ENCODE results near the gene CPED1. TPM values are rescaled to one million over a fixed set of nuclear protein-coding genes. Genes with fewer than 3 reads are reported as not detected.

The CPED1 gene
- total RNA-seq, 1 experiment from 2014 or later, result 0.13 TPM

GRCh38 chr7:121271098-121271497 is 282.6 kb downstream of the CPED1 start:
- WGBS (ENCODE audit: extremely low coverage, insufficient read length, low lambda C conversion rate), result no CpG with 5 or more reads among the region's 2 CpGs
- H3K4me1 Mint-ChIP-seq, result no peaks in the 10 kb centered on the region
- no peaks in the 10 kb centered on the region; a peak in 1 of 5 replicates for H3K9me3 Mint-ChIP-seq
- Histone ChIP-seq H4K8ac (replicated peaks; ENCODE audit: insufficient read length, low read depth, low read length) (no peak overlapping the region), H4K91ac (ENCODE audit: insufficient read length, low read depth, low read length) (no peak overlapping the region), H2BK15ac (ENCODE audit: low read depth, low read length) (no peak overlapping the region), H3K4ac (ENCODE audit: low read depth, low read length) (no peak overlapping the region), H2BK20ac (ENCODE audit: low read depth, low read length, poor library complexity, severe bottlenecking) (no peak overlapping the region), H3K9ac (ENCODE audit: extremely low read depth, insufficient read length, low read length) (no peak overlapping the region), H4K20me1 (ENCODE audit: control insufficient read depth, insufficient read depth, insufficient read length) (no peaks in the 10 kb centered on the region), H3K14ac (ENCODE audit: insufficient read depth, low read length) (no peak overlapping the region), H2AK5ac (ENCODE audit: insufficient read length, low read length) (no peak overlapping the region), H3K79me1 (ENCODE audit: insufficient read depth, low read depth, low read length, poor library complexity, severe bottlenecking) (no peaks in the 10 kb centered on the region), H2BK120ac (ENCODE audit: low read depth, low read length, poor library complexity, severe bottlenecking) (no peak overlapping the region), H3K79me2 (ENCODE audit: insufficient read depth, low read length) (no peaks in the 10 kb centered on the region), H3K56ac (ENCODE audit: insufficient read length, low read depth, low read length) (no peak overlapping the region), H4K5ac (ENCODE audit: insufficient read length, low read depth, low read length) (no peak overlapping the region), H3K18ac (ENCODE audit: insufficient read length, low read depth, low read length) (no peak overlapping the region), H2BK5ac (ENCODE audit: insufficient read length, low read length) (no peak overlapping the region), H3K4me2 (ENCODE audit: insufficient read depth, insufficient read length, low read length) (no peak overlapping the region), H3K27me3 (ENCODE audit: insufficient read depth, low read length) (no peaks in the 10 kb centered on the region), H3K23me2 (ENCODE audit: insufficient read length, low read depth, low read length, poor library complexity, severe bottlenecking) (no peaks in the 10 kb centered on the region), H3K9me3 (ENCODE audit: control insufficient read depth, low read depth, low read length) (no peaks in the 10 kb centered on the region), H3T11ph (ENCODE audit: low read length) (no peak overlapping the region), H3K4me1 (ENCODE audit: insufficient read depth, low read length) (no peaks in the 10 kb centered on the region), H2AFZ (ENCODE audit: low read length) (no peak overlapping the region), H3K27ac (ENCODE audit: insufficient read length, low read depth, low read length) (no peak overlapping the region), H2BK12ac (ENCODE audit: insufficient read length, low read depth, low read length) (no peak overlapping the region), H3K23ac (ENCODE audit: insufficient read length, low read depth, low read length) (no peak overlapping the region)
- H3K36me3 Mint-ChIP-seq (ENCODE audit: insufficient read depth in 1 of 3, low read depth in 3 of 3), result no peaks in the 10 kb centered on the region
- H3K4me3 Mint-ChIP-seq, result no peak overlapping the region
- no peak for DNase-seq
- no peak for TF ChIP-seq CTCF (conservative IDR thresholded peaks at IDR 0.05)
- H3K27me3 Mint-ChIP-seq (ENCODE audit: low read depth), result no peaks in the 10 kb centered on the region
- H3K27ac Mint-ChIP-seq, result no peak overlapping the region

Measured in H9 (cell line).